Testis (tissue), 2 donors: Measurements from ENCODE around the gene TAP1.

Source experiments
- CTCF ChIP-seq, 3 experiments: fragments of 450-650 bp in 2 of 3; fragments of 200-600 bp in 1 of 3; sonication (generic) in 1 of 3; IDR thresholded peaks; one replicate each; pipeline ENCODE4 v1.5.1; 2016 to 2019; ENCODE audit warnings: antibody characterized with exemption in 3 of 3, mild to moderate bottlenecking in 2 of 3, moderate library complexity in 1 of 3
- POLR2A ChIP-seq: fragments of 450-650 bp; IDR thresholded peaks from one replicate; pipeline ENCODE4 v1.6.1; 2017; ENCODE audit warnings: antibody characterized with exemption, mild to moderate bottlenecking, moderate library complexity

GRCh38 chr6:32883789-32884188, 30.3 kb upstream of the TAP1 start:
- TF ChIP-seq CTCF (IDR thresholded peaks at IDR 0.05) (no peak), POLR2A (no peak)
